ENCODE results near the gene CEP85.

Gene CEP85

GRCh38 chr1:26233903-26234643, at the start of gene CEP85:
Gene CEP85, plus strand, starts transcription at chr1:26234200. Its CDS starts 5,584 bp downstream, at chr1:26239784.
- DNase-seq: peak; percentile 89

- no peak for DNase-seq
These were observed 49.1 kb upstream of the CEP85 start for GRCh38 chr1:26184883-26185282.

DNA sequence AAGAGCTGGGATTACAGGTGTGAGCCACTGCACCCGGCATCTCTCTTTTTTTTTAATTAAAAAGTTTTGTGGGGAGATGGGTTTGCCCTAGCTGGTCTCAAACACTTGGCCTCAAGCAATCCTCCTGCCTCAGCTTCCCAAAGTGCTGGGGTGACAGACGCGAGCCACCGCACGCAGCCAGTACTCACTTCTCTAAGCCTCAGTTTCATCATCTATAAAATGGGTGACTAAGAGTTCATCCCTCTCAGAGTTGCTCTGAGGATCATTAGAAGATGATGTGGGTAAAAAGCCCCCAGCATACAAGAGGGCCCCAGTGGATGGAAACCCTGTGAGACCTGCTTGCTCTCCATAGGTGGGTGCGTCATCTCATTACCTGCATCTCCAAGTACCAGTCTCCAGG, 46.1 kb upstream of the CEP85 start:
- no peak for DNase-seq

DNA sequence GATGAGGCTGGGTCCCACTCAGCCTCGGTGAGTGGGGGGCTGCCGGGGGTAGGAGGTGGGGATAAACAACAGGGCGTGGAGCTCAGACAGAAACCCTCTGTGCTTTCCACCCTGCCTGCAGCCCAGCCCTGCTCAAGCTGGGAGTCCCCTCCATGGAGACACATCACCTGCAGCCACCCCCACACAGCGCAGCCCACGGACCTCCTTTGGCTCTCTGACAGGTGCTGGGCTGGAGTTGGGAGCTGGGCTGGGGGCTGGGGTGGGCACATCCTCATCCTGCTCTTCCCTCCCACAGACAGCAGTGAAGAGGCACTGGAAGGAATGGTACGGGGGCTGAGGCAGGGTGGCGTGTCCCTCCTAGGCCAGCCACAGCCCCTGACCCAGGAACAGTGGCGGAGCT, 45.5 kb upstream of the CEP85 start:
- DNase-seq: no peak

DNA sequence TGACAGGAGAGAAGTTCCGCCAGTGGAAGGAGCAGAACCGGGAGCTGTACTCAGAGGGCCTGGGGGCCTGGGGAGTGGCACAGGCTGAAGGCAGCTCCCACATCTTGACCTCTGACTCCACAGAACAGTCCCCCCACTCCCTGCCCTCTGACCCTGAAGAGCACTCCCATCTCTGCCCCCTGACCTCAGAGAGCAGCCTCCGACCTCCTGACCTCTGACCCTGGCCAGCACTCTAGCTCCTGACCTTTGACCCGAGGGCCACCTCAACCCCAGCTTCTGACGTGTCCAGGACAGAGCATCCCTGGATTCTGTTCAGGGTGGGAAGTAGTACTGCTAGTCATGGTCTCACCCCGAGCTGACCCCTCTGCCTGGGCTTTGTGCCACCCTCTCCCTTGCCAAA, 44.7 kb upstream of the CEP85 start:
- no peak for DNase-seq

DNA sequence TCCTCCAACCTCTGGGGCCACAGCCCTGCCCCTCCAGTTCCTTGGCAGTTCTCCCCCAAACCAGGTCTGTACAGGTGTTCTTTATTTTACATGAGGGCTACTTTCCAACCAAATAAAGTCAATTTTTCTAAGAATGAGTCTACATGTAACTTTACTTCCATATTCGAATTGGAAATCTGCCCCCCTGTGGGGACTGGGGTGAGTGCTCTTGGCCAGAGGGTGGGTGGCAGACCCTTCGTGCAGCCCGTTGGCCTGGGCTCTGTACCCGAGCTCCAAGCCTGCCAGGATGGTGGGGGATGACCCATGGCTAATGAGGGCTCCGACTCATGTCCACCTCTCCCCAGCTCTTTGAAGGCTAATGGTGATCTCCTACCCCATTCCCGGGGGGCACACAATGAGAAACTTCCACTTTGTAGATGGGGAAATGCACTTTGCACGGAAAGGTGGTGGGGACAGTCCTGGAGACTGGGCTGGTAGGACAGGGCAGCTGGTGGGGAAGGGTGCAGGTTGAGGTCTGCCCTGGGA, 44.2 kb upstream of the CEP85 start:
- DNase-seq: no peak

DNA sequence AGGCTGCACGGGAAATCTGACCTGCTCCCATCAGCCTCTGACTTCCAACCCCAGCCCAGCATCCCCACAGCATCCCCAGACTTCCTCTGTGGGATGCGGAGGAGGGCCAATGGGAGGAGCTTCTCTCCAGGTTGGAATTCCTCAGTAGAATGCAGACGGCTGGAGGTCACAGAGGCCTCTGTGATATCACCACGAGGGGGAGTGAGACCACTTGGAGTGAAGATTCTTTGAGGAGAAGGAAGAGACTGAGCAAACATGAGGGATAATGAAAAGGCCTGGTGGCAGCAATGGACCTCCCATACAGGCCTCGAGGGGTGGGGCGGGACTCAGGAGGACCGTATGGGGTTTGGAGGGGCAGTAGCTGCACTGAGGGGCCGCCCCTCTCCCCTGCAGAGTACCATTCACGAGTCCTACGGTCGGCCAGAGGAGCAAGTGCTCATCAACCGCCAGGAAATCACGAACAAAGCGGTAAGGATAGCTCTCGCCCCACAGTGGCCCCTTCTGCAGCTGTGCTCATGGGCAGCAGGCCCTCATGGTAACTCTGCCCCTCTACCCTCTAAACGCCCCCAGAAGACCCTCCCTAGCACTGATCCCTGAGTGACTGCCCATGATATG, 43.5 kb upstream of the CEP85 start, which contains the start of gene CATSPER4:
Gene CATSPER4, plus strand, starts transcription at position 230 of the 615 bp plus-strand sequence. Its CDS starts 26 bp downstream, at position 256.
- no peak for DNase-seq

- no peak for DNase-seq
These were observed 42.3 kb upstream of the CEP85 start for GRCh38 chr1:26191739-26192138.

DNA sequence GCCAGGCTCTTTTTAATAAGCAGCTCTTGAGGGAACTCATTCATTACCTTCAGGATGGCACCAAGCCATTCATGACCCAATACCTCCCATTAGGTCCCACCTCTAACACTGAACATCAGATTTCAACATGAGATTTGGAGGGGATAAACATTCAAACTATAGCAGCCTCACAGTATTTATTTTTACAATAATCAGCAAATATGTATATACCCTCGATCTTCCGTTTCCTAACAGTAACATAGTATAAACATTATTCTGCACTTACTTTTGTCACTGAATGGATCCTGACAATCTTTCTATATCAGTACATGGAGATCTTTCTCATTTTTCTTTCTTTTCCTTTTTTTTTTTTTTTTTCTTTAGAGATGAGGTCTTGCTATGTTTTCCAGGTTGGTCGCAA, 38.2 kb upstream of the CEP85 start:
- no peak for DNase-seq

GRCh38 chr1:26197301-26197700, 36.7 kb upstream of the CEP85 start:
- no peak for DNase-seq

DNA sequence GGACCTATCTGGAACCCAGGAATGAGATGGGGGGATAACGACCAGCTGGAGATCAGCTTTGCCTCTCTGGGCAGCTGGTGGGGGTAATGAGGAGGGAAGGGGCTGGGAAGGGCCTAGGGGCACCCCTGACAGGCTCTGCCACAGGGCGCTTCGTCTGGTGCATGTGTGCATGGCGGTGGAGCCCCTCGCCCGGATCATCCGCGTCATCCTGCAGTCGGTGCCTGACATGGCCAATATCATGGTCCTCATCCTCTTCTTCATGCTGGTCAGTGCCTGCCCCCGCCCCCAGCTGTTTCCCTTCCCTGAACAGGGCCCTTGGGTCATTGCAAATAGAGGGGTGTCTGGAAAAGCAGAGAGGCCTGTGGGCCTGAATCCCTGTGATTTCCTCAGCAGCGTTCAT, 36.2 kb upstream of the CEP85 start:
- no peak for DNase-seq

DNA sequence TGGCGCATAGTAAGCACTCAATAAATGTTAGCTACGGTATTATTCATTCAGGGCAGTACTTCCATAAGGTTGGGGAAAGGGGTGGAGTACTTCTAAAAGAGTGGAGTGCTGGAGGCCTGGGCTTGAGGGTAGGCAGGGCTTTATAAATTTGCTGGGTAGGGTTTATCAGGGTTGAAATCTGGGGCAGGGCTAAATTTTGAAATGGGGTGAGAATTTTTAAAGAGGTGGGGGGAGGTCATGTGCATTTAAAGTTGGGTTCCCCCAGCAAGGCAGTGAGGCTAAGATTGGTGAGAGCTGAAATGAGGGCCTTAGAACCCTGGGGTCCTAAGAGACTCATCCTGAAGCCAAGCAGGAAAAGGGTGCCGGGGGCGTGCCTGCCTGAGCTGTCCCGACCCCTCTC, 33.6 kb upstream of the CEP85 start:
- DNase-seq: no peak

DNA sequence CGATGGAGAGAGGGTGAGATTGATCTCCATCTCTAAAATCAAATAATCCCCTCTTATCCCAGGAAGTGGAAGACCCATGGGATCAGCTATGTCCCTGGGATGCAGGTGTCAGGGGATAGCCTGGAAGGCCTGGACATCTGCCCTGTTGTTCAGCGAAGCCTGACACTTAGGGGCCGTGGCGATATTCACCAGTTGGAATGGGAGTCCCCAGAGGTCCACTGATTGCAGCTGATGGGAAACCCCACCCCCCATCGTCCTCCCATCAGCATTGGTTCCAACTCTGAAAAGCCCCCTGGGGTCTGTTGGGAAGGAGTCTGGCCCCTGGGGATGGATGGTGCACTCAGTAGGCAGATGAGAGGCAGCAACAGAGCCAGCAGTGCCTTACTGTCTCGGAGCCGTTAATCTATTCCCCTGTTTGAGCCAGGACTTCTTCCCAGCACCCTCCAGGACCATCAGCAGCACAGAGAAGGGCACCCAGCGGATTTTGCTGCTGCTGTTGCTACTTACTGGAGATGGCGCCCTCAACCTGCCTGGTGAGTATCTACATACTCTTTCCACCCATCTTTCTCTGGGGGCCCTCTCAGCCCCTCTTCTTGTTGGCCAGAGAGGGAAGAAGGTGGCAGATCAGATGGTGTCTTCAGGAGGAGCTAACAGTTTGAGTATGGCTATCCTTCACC, 30.2 kb upstream of the CEP85 start:
- no peak for DNase-seq

GRCh38 chr1:26210147-26210870, 23.7 kb upstream of the CEP85 start:
- no peak for DNase-seq

DNA sequence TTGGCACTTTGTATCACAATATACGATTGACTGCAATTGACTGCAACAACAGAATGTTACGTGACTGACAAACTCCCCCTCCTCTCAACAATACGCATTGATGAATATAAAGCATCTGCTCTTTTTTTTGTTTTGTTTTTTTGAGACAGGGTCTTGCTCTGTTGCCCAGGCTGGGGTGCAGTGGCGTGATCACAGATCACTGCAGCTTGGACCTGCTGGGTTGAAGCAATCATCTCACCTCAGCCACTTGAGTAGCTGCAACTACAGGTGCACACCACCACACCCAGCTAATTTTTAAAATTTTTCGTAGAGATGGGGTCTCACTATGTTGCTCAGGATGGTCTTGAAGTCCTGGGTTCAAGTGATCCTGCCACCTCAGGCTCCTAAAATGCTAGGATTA, 21.3 kb upstream of the CEP85 start:
- no peak for DNase-seq

DNA sequence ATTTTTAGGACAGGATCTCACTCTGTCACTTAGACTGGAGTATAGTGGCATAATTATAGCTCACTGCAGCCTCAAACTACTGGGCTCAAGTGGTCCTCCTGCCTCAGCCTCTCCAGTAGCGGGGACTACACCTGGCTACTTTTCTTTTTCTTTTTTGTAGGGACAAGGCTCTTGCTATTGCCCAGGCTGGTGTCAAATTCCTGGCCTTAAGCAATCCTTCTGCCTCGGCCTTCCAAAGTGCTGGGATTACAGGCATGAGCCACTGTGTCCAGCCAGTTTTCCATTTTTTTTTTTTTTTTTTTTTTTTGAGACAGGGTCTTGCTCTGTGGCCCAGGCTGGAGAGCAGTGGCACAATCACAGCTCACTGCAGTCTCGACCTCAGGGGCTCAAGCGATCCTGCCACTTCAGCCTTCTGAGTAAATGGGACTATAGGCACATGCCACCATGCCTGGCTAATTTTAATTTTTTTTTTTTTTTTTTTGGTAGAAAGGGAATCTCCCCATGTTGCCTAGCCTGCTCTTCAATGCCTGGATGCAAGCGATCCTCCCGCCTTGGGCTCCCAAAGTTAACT, 20.6 kb upstream of the CEP85 start:
- DNase-seq: no peak

GRCh38 chr1:26215246-26215645, 18.8 kb upstream of the CEP85 start:
- no peak for DNase-seq

DNA sequence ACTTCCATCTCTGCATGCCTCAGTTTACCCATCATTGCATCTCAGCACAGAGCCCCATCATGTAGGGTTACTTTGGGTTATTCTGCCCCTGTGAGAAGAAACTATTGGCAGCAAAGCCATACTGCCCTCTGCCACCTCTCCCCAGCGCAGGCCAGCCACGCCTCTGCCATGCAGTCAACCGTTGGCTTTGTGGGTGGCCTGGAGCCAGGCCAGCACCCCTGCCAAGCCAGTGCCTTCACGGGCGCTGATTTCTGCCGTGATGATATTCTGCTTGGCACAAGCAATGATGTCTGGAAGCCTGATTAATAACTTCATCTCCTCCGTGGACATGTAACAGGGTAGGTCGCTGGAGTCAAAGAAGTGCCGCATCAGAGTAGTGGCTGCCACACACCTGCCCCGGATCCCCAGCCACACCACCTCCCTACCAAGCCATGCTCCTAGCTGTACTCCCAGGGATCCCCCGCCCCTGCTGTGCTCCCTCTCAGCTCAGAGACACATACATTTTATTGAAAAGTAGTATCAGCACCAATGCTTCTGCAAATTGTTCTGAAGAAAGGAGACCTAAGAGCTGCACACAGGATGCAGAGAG, 15.0 kb upstream of the CEP85 start:
- no peak for DNase-seq

DNA sequence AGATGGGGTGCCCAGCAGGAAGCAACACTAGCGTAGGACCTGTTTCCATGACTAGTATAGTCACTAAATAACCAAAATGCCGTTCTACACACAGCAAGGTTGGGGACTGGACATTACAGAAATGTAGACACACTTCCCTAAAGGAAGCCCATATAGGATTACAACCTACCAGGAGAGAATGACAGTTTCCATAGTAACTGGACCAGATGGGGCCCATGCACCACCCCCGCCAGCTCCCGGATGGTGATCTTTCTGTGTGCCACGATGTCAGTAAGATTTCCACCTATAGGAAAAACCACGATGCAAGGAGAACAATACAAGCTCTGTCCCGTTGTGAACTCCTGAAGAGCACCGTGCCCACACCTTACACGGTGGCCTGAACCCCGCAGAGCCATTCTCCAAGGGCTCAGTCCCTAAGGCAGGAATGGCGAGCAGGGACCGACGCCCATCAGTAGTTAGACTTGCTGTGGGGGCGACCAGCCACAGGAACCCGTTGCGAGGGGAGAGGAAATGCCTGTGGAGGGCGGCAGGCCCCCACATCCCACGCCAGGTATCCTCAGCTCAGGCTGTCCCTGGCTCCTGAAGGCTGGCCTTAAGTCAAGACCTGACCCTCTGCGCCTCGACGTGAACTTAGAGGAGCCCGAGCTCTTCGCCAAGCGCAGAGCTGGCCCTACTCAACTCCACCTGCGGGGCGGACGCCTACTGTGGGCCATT, 13.6 kb upstream of the CEP85 start:
- DNase-seq: no peak

DNA sequence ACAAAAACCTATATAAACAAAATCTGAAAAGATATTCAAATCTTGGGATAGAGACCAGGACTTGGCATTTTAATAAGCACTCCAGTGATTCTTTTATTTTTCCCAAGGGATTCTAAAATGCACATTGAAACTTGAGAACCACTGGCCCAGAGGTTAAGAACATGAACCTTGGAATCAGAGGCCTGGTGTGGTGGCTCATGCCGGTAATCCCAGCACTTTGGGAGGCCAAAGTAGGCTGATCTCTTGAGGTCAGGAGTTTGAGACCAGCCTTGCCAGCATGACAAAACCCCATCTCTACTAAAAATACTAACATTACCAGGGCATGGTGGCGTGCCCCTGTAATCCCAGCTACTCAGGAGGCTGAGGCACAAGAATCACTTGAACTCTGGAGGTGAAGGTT, 12.9 kb upstream of the CEP85 start:
- DNase-seq: no peak

- DNase-seq: no peak
These were observed 9.4 kb upstream of the CEP85 start for GRCh38 chr1:26224606-26225005.
